DMS 273 treated with DMSO at 0.1 percent for 48 hours (cell line): Measurements from ENCODE around the gene RELN.

Experiments used
- DNase-seq: peaks from one replicate; lab custom pipeline; 2025; lab: John Stamatoyannopoulos, UW

RELN gene

DNA sequence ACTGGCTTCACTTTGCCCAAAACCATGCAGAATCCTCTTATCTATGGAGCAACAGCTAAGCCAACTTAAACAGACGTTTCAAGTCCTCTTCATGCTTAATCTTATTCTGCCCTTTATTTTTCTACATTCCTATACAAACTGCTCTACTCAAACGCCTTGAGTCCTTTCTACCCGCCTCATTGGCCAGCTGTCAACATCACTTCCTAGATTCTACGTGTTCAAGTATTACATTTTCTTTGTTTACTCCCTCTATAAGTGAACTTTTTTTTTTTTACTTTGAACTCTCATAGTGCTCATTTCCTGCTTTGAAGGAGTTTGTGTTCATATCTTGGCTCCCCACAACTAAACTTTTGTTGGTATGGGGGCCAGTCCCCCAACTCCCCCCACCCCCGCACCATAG is 514.5 kb downstream of the RELN start:
- no peak for DNase-seq

DNA sequence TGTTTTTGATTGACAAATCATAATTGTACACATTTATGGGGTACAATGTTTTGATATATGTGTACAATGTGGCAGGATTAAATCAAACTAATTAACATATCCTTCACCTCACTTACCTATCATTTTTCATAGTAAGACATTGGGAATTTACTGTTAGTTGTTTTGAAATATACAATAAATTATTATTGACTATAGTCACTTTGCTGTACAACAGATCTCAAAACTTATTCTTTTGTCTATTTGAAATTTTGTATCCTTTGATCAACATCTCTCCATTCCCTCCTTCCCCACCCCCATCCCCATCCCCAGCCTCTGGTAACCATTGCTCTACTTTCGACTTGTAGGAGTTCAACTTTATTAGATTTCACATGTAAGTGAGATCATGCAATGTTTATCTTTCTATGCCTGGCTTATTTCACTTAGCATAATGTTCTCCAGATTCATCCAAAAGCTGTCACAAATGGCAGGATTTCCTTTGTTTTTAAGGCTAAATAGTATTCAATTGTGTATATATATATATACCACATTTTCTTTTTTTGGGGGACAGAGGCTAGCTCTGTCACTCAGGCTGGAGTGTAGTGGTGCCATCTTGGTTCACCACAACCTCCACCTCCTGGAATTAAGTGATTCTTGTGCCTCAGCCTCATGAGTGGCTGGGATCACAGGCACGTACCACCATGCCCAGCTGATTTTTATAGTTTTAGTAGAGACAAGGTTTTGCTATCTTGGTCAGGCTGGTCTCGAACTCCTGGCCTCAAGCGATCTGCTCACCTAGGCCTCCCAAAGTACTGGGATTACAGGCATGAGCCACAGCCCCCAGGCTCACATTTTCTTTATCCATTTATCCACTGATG is 520.1 kb downstream of the RELN start:
- DNase-seq, result no peak

DNA sequence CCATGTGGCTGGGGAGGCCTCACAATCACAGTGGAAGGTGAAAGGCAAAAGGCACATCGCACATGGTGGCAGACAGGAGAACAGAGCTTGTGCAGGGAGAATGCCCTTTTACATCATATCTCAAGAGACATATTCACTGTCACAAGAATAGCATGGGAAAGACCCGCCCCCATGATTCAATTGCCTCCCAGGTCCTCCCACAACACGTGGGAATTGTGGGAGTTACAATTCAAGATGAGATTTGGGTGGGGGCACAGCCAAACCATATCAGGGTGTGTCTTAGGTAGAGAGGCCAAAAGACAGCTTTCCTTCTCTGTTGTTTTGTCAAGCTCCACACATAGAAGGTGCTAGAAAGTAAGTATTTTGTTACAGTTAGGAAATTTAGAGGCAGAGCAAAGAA is 522.6 kb downstream of the RELN start:
- DNase-seq, result no peak

DNA sequence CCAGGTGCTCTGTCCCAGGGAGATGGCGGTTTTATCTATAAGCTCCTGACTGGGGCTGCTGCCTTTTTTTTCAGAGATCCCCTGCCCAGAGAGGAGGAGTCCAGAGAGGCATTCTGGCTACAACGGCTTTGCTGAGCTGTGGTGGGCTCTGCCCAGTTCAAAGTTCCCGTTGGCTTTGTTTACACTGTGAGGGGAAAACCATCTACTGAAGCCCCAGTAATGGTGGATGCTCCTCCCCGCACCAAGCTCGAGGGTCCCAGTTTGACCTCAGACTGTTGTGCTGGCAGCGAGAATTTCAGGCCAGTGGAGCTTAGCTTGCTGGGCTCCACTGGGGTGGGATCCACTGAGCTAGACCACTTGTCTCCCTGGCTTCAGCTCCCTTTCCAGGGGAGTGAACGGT is 527.1 kb downstream of the RELN start:
- no peak for DNase-seq

DNA sequence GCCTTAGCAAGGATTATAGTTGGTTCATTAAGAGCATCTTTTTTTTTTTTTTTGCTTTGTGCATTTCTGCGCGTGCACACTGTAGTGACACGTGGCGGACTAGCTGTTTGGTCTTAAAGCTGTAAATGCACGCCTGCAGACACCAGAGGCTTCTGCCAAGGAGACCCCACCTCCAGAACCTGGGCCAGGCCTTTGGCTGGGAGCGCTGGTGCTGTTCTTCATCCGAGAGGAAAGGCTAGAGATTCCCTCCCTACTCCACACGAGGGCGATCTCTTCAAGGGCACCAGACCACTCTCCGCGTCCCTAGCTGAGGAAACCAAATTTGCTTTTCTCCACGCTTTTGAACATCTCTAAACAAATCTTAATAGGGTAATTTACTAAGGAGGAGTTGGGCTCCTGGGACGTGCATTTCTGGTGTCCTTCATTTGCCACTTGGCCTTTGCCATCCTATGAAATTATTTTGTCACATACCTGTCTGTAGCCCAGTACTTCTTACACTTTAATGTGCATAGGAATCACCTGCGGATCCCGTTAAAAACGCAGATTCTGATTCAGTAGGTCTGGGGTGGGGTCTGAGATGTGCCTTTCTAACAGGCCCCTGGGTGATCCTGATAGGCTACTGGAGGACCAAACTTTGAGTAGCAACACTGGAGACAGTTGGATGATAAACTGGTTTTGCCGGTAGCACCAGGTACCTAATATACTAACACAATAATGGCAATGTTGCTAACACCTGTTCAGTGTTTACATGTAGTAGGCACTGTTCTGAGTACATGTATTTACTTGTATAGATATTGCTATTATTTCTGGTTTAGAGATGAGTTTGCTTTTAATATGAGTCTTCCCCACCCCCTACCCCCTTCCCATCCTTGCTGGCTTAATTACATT is 542.1 kb downstream of the RELN start:
- peak; percentile 71 for DNase-seq

DNA sequence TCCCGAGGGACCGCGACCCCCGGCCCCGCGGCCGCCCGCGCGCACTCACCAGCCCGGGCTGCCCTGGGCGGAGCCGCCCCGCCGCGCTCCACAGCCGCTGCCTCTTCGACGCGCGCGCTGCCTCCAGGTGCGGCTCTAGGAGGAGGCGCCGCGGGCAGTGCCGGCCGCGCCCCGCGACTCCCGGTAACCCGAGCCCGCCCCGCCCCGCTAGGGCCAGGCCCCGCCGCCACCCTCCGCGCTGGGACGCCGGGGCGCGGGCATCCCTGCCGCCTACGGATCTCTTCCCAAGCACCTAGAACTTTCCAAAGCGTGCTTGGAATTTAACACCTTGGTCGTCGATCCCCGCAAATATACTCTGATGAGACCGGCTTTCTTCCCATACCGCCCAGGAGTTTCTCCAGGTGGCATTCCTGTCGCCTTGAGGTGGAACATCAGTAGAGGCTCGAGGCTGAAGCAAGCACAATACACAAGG is 543.4 kb downstream of the RELN start, which contains the start of gene SLC26A5:
Gene SLC26A5, minus strand, starts transcription at position 159 of the 472 bp plus-strand sequence. CDS start 24,693 bp downstream, outside the sequence.
- DNase-seq, result no peak

DNA sequence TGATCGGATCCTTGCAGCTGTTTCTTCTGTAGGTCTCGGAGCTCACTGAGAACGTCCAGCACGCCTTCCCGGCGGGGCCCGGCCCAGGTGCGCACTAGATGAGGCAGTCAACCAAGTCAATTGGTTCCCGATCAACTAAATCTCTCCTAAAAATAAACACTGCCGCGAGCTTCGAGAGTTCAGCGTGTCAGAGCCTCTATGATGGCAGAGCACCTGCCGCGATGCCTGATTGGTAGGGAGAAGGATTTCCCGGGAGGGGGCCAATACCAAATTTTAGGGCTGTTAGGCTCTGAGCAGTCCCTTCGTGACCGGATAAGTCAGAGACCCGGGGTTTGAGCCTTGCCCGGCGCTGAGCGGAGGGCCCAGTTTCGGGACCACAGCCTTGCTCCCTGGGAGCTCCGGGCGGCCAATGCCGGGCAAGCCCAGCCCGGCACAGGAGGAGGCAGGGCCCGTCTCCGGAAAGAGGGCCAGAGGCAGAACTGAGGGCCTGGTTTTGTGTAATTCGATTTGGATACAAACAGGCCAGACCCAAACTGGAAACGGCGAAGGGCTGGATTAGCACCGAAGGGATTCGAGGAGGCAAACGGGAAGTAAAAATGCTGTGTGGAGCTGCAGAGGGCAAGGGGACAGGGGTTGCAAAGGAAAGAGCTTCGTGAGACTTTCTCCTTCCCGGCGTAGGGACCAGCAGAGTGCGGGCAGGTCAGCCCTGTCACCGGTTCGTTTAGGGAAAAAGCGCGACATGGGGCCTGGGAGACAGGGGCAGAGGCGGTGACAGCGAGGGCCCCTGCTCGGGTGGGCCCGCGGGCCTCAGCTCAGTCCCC is 544.0 kb downstream of the RELN start:
- DNase-seq, result no peak

DNA sequence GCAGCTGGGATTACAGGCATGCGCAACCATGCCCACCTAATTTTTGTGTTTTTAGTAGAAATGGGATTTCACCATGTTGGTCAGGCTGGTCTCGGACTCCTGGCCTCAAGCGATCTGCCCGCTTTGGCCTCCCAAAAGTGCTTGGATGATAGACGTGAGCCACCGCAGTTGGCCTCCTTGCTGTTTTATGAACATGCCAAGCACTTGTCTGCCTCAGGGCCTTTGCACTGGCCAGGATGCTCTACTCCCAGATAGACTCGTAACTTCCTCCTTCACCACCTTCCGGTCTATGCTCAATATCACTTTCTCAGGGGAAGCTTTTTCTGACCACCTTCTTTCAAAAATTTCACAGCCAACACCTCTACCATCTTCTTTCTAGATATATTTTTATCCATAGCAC is 549.8 kb downstream of the RELN start:
- DNase-seq, result no peak

DNA sequence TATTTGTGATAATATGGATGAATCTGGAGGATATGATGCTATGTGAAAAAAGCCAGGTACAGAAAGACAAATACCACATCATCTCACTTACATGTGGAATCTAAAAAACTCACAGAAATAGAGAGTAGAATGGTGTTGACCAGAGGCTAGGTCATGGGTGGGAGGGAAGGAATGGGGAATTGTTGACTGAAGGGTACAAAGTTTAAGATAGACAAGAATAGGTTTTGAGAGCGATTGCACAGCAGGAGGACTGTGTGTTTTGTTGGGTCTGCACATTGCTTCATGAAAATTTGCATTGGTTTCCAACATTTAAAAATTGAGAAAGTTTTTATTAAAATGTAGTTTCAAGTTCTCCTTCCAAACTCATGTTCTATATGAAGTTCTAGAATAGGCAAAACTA is 551.8 kb downstream of the RELN start:
- no peak for DNase-seq

DNA sequence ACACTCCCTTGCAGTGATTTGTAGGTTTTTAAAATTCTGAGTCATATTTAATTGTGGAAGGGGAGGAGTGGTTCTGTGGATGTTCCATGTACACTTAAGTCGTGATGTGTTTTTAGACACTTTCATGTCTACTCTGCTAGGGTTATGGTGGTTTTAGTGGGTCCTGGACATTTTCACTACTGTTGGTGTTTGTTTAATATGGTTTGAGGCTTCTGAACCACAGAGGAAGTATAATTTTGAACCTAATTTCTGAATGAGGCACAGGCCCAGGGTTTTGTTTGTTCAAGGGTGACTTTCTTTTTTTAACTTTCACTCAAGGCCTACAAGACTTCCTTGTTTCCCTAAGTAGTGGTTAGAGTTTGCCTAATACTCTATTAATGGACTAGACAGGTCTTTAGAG is 556.7 kb downstream of the RELN start:
- DNase-seq, result no peak

DNA sequence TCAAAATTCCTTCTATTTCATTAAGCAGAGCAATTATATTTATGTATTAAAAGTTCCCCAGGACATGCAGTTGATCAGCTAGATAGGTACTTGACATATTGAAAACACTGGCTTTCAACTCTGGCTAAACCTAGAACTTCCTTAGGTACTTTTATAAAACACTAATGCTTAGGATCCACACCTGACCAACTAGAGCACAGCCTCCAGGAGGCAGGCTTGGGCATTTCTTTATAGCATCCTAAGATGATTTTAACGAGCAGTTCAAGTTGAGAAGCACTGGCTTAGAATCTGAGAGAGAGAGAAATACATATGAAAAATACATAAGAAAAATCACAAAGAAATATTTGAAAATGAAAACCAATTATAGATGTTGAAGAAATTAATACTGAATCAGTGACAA is 564.3 kb downstream of the RELN start:
- no peak for DNase-seq

DNA sequence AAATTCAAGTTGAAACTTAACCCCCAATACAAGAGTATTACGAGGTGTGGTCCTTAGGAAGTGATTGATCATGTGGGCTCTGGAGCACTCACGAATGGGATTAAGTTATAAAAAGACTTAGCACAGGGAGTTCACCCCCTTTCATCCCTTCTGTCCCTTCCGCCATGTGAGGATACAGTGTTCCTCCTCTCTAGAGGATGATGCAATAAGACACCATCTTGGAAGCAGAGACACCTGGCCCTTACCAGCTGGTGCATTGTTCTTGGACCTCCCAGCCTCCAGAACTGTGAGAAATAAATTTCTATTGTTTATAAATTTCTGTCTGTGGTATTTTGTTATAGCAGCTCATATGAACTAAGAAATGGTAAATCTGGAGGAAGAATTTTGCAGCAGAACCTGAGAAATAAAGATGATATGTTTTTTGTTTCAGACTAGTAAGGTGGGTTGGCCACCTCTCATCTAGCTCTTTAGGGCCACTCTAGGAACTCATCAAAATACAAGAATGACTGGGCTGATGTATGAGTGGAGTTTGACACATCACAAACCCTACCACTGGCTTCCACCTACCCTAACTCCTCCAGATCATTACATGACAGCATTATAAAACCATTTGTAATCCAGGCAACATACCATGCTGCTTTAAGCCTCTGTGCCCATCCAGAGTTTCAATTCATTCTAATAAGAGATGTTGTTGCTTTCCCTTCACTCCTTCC is 565.8 kb downstream of the RELN start:
- DNase-seq, result no peak
